ENCODE measurements around the gene PSMD8. TPM values are rescaled to one million over a fixed set of nuclear protein-coding genes. Genes with fewer than 3 reads are reported as not detected.
A peak's percentile ranks its signal among the peaks of the same experiment; 100 is the strongest.

The PSMD8 gene
- total RNA-seq, 1 experiment from 2014 or later: 222 TPM

DNA sequence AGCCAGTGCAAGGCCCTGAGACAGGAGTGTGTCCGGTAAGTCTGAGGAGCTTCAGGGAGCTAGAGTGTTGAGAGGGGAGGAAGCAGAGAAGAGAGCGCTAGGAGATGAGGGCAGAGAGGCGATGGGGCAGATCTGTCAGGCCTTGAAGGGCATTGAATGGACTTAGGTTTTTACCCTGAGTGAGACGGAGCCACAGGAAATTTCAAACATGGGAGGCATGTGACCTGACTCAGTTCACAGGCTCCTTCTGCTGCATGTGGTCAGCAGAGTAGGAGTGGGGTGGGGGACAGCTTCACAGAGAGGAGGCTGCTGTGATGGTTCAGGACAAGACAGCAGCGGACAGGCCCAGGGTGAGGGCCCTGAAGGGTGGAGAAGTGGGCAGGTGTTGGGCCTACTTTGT, 26.0 kb downstream of the PSMD8 start:
- H3K79me2 ChIP-seq (ENCODE audit: low read depth): 0 out of 2 replicates have a peak, but pooled peaks cover 4% of the 10 kb centered on the region
- TF ChIP-seq EZH2 (IDR thresholded peaks at IDR 0.05; ENCODE audit: low read depth): no peak
- TF ChIP-seq, protein P1, sequence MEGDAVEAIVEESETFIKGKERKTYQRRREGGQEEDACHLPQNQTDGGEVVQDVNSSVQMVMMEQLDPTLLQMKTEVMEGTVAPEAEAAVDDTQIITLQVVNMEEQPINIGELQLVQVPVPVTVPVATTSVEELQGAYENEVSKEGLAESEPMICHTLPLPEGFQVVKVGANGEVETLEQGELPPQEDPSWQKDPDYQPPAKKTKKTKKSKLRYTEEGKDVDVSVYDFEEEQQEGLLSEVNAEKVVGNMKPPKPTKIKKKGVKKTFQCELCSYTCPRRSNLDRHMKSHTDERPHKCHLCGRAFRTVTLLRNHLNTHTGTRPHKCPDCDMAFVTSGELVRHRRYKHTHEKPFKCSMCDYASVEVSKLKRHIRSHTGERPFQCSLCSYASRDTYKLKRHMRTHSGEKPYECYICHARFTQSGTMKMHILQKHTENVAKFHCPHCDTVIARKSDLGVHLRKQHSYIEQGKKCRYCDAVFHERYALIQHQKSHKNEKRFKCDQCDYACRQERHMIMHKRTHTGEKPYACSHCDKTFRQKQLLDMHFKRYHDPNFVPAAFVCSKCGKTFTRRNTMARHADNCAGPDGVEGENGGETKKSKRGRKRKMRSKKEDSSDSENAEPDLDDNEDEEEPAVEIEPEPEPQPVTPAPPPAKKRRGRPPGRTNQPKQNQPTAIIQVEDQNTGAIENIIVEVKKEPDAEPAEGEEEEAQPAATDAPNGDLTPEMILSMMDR (conservative IDR thresholded peaks at IDR 0.05): no peak
- no peak overlapping the region for H3K4me3 ChIP-seq
- H3K36me3 ChIP-seq (ENCODE audit: low read depth): no peaks in the 10 kb centered on the region
- no peaks in the 10 kb centered on the region for H4K20me1 ChIP-seq (ENCODE audit: insufficient read depth)
- DNase-seq: no peak
- H3K9me2 ChIP-seq (ENCODE audit: insufficient read depth): no peaks in the 10 kb centered on the region
- POLR2A ChIA-PET (ENCODE audit: unreplicated experiment): no interaction called here
- intact Hi-C loops (cut with micrococcal nuclease; ENCODE audit: unreplicated experiment): loop anchor here (5.0 to 10.0 kb wide), 2 partner anchors 168 to 434 kb away; partner anchors contain the start of gene ECH1
- H3K9me3 ChIP-seq (ENCODE audit: insufficient read depth, low read depth): no peaks in the 10 kb centered on the region
- H3K4me1 ChIP-seq (replicated peaks; ENCODE audit: insufficient read depth): peaks cover 8% of the 10 kb centered on the region; the same call in 1 of the 2 replicates
- H3F3A ChIP-seq (ENCODE audit: insufficient read depth, low read depth): no peaks in the 10 kb centered on the region
- BruUV-seq (replicated peaks): no TSS peak
- H3K27me3 ChIP-seq (ENCODE audit: insufficient read depth, low read depth): no peaks in the 10 kb centered on the region
- H3K27ac ChIP-seq: no peak overlapping the region
- CTCF ChIA-PET: no interaction called here
- no peak overlapping the region for H3K4me2 ChIP-seq
- H2AFZ ChIP-seq: no peak overlapping the region

DNA sequence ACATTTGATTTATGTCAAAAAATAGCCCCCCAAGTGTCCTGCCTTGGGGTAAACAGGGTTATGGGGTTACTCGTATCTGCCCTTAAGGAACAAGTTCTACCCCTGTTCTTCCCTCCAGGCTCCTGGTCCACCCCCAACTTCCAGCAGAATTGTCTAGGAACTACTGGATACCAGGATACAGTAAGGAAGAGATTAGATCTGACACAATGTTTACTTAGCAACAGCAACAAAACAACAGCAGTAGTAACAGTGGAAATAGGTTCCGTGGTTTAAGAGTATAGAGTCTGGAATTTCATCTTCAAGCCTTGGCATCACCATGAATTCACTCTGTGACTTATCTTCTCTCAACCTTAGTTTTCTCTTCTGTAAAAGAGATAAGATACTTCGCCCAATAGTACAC, 26.8 kb downstream of the PSMD8 start:
- no TSS peak for BruUV-seq (replicated peaks)
- Histone ChIP-seq H4K20me1 (ENCODE audit: insufficient read depth) (no peaks in the 10 kb centered on the region), H3K79me2 (ENCODE audit: low read depth) (0 out of 2 replicates have a peak, but pooled peaks cover 4% of the 10 kb centered on the region), H3K4me2 (no peak overlapping the region), H3K27me3 (ENCODE audit: insufficient read depth, low read depth) (no peaks in the 10 kb centered on the region), H3K4me3 (no peak overlapping the region), H2AFZ (no peak overlapping the region), H3F3A (ENCODE audit: insufficient read depth, low read depth) (no peaks in the 10 kb centered on the region), H3K27ac (no peak overlapping the region), H3K9me3 (ENCODE audit: insufficient read depth, low read depth) (no peaks in the 10 kb centered on the region), H3K4me1 (replicated peaks; ENCODE audit: insufficient read depth) (peaks cover 8% of the 10 kb centered on the region; the same call in 1 of the 2 replicates), H3K9me2 (ENCODE audit: insufficient read depth) (no peaks in the 10 kb centered on the region), H3K36me3 (ENCODE audit: low read depth) (no peaks in the 10 kb centered on the region)
- ChIA-PET POLR2A (ENCODE audit: unreplicated experiment) (no interaction called here), CTCF (no interaction called here)
- intact Hi-C loops (cut with micrococcal nuclease; ENCODE audit: unreplicated experiment): loop anchor here (5.0 to 10.0 kb wide), 2 partner anchors 169 to 434 kb away; partner anchors contain the start of gene ECH1
- peak in 1 of 2 experiments; percentile 65 for DNase-seq
- TF ChIP-seq EZH2 (IDR thresholded peaks at IDR 0.05; ENCODE audit: low read depth): no peak
- TF ChIP-seq, protein P1 (conservative IDR thresholded peaks at IDR 0.05): no peak

DNA sequence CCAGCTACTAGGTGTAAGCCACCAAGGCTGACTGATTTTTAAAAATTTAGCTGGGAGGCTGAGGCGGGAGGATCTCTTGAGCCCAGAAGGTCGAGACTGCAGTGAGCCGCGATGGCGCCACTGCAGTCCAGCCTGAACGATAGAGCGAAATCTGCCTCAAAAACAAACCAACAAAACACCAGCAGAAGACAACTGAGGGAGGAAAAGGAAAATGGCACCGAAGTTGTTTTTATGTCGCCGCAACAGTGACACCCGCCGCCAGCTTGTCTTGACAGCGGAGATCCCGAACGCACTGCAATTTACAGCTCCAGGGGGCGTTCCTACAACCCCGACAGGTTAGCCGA, 28.2 kb downstream of the PSMD8 start:
- ChIA-PET POLR2A (ENCODE audit: unreplicated experiment) (interaction anchor here (0.6 to 1.2 kb wide), 11 partner anchors 9 to 1033 kb away, joined by 3 to 11 read pairs (median 6); partner anchors contain the start of genes GGN, MED29, PSMD8 and RPS16), CTCF (interaction anchor here (0.6 to 2.5 kb wide), 21 partner anchors 14 to 987 kb away, joined by 3 to 29 read pairs (median 5); partner anchors contain the start of genes GGN, MRPS12, SARS2 and SPRED3)
- H3K27ac ChIP-seq: no peak overlapping the region
- H3K9me2 ChIP-seq (ENCODE audit: insufficient read depth): no peaks in the 10 kb centered on the region
- intact Hi-C loops (cut with micrococcal nuclease; ENCODE audit: unreplicated experiment): loop anchor here (5.0 to 10.0 kb wide), 2 partner anchors 170 to 432 kb away; partner anchors contain the start of gene ECH1
- DNase-seq: no peak
- H3K9me3 ChIP-seq (ENCODE audit: insufficient read depth, low read depth): no peaks in the 10 kb centered on the region
- peak overlapping the region; percentile 83 for H2AFZ ChIP-seq
- H3K4me1 ChIP-seq (replicated peaks; ENCODE audit: insufficient read depth): peaks cover 8% of the 10 kb centered on the region; the same call in 1 of the 2 replicates
- no peaks in the 10 kb centered on the region for H3K36me3 ChIP-seq (ENCODE audit: low read depth)
- no peaks in the 10 kb centered on the region for H3K27me3 ChIP-seq (ENCODE audit: insufficient read depth, low read depth)
- 0 out of 2 replicates have a peak, but pooled peaks cover 4% of the 10 kb centered on the region for H3K79me2 ChIP-seq (ENCODE audit: low read depth)
- no peak for TF ChIP-seq EZH2 (IDR thresholded peaks at IDR 0.05; ENCODE audit: low read depth)
- TF ChIP-seq, protein P1 (conservative IDR thresholded peaks at IDR 0.05): no peak
- H4K20me1 ChIP-seq (ENCODE audit: insufficient read depth): no peaks in the 10 kb centered on the region
- peak overlapping the region; percentile 77 for H3K4me2 ChIP-seq
- H3F3A ChIP-seq (ENCODE audit: insufficient read depth, low read depth): no peaks in the 10 kb centered on the region
- H3K4me3 ChIP-seq: peak overlapping the region; percentile 46; the same call in 1 of the 2 replicates
- no TSS peak for BruUV-seq (replicated peaks)
